Upper lobe of right lung (tissue), 1 donor: ENCODE results near the gene FEM1B. TPM values are rescaled to one million over a fixed set of nuclear protein-coding genes. Genes with fewer than 3 reads are reported as not detected.

Experiments used
- ATAC-seq: fragments of 200-7000 bp; cut with Tn5 transposase; one replicate; pipeline ENCODE4 v1.9.1; 2020; ENCODE audit warnings: mild to moderate bottlenecking, moderate library complexity
- DNase-seq: peaks from one replicate; pipeline ENCODE4 v3.0.0-alpha.2; 2020
- H3K27ac ChIP-seq: fragments of 200-600 bp; one replicate; pipeline ENCODE4 v1.8.0; 2022
- H3K27me3 ChIP-seq: fragments of 200-600 bp; one replicate; pipeline ENCODE4 v1.8.0; 2022; ENCODE audit warnings: mild to moderate bottlenecking
- H3K36me3 ChIP-seq: fragments of 200-600 bp; one replicate; pipeline ENCODE4 v1.8.0; 2022
- H3K4me1 ChIP-seq: fragments of 200-600 bp; one replicate; pipeline ENCODE4 v1.8.0; 2022
- H3K4me3 ChIP-seq: fragments of 200-600 bp; one replicate; pipeline ENCODE4 v1.8.0; 2022; ENCODE audit warnings: mild to moderate bottlenecking
- H3K9me3 ChIP-seq: fragments of 200-600 bp; one replicate; pipeline ENCODE4 v1.8.0; 2022
- intact Hi-C: fragments of 100-400 bp; cut with DNase I; formaldehyde crosslinking; loops from one replicate; pipeline ENCODE4 v1.11.0; 2022
- total RNA-seq: library from RNA; stranded (reverse); fragmentation: NEBNext Ultra II Directional; extraction: Animal tissue kit (Norgen Biotek cat#: 25700); gene quantifications from one replicate; pipeline ENCODE4 v1.2.1, GENCODE V29; 2021
- TF ChIP-seq, protein P1 (sequence below): fragments of 200-600 bp; IDR thresholded peaks from one replicate; pipeline ENCODE4 v1.8.0; 2022; ENCODE audit warnings: antibody characterized with exemption
- donor health status: DM: no; HTN: yes; CAD: no; lungs with severe emphysema.

Gene FEM1B
- total RNA-seq, 1 donor from 2014 or later = 42.3 TPM

DNA sequence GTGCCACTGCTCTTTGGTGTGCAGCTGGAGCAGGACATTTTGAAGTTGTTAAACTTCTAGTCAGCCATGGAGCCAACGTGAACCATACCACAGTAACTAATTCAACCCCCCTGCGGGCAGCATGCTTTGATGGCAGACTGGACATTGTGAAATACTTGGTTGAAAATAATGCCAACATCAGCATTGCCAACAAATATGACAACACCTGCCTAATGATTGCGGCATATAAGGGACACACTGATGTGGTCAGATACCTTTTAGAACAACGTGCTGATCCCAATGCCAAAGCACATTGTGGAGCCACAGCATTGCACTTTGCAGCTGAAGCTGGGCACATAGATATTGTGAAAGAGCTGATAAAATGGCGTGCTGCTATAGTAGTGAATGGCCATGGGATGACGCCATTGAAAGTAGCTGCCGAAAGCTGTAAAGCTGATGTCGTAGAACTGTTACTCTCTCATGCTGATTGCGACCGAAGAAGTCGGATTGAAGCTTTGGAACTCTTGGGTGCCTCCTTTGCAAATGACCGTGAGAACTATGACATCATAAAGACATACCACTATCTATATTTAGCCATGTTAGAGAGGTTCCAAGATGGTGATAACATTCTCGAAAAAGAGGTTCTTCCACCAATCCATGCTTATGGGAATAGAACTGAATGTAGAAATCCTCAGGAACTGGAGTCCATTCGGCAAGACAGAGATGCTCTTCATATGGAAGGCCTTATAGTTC, 12.2 kb downstream of the FEM1B start:
- no peaks in the 10 kb centered on the region for H3K27me3 ChIP-seq
- H3K9me3 ChIP-seq = no peaks in the 10 kb centered on the region
- H3K27ac ChIP-seq = no peak overlapping the region
- TF ChIP-seq, protein P1, sequence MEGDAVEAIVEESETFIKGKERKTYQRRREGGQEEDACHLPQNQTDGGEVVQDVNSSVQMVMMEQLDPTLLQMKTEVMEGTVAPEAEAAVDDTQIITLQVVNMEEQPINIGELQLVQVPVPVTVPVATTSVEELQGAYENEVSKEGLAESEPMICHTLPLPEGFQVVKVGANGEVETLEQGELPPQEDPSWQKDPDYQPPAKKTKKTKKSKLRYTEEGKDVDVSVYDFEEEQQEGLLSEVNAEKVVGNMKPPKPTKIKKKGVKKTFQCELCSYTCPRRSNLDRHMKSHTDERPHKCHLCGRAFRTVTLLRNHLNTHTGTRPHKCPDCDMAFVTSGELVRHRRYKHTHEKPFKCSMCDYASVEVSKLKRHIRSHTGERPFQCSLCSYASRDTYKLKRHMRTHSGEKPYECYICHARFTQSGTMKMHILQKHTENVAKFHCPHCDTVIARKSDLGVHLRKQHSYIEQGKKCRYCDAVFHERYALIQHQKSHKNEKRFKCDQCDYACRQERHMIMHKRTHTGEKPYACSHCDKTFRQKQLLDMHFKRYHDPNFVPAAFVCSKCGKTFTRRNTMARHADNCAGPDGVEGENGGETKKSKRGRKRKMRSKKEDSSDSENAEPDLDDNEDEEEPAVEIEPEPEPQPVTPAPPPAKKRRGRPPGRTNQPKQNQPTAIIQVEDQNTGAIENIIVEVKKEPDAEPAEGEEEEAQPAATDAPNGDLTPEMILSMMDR = no peak
- ATAC-seq (no peak), DNase-seq (no peak)
- H3K4me3 ChIP-seq = no peak overlapping the region
- H3K36me3 ChIP-seq = peaks cover 51% of the 10 kb centered on the region
- H3K4me1 ChIP-seq = peaks cover 29% of the 10 kb centered on the region
- intact Hi-C loops = no loop called here

DNA sequence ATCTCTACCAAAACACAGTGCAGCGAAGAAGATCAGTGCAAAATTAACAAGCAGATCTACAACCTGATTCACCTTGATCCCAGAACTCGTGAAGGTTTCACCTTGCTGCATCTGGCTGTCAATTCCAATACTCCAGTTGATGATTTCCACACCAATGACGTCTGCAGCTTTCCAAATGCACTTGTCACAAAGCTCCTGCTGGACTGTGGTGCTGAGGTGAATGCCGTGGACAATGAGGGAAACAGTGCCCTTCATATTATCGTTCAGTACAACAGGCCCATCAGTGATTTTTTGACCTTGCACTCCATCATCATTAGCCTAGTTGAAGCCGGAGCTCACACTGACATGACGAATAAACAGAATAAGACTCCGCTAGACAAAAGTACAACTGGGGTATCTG, 13.2 kb downstream of the FEM1B start:
- intact Hi-C loops = no loop called here
- Histone ChIP-seq H3K4me1 (peaks cover 27% of the 10 kb centered on the region), H3K27me3 (no peaks in the 10 kb centered on the region), H3K9me3 (no peaks in the 10 kb centered on the region), H3K4me3 (no peak overlapping the region), H3K27ac (no peak overlapping the region), H3K36me3 (peaks cover 43% of the 10 kb centered on the region)
- no peak for ATAC-seq
- TF ChIP-seq, protein P1 = no peak
- no peak for DNase-seq

DNA sequence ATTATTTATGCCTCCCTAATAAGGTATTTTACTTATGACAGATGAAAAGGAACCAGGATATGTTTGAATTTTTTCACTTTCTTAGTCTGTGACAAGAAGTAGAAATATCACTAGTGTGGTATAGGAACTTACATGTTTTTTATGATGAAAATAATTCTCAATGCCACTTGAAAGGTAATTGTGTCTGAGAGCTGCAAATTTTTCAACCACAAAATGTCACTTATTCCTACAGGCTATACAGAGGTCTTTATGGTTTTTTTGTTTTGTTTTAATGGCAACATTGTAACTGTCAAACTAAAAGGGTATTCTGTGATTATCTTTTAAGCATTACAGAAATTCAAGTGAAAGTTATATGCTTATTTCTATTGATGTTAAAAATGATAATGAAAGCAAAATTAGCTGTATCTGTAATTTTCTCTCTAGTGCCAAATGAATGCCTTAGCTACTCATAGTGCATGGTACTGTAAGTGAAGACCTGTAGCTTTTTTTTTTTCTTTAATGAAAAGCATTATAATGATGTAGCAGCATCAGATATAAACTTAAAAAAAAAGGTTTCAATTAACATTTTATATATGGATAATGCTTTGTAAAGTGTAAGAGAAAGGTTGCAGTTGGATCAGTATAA, 14.7 kb downstream of the FEM1B start:
- peaks cover 27% of the 10 kb centered on the region for H3K4me1 ChIP-seq
- no peak for ATAC-seq

DNA sequence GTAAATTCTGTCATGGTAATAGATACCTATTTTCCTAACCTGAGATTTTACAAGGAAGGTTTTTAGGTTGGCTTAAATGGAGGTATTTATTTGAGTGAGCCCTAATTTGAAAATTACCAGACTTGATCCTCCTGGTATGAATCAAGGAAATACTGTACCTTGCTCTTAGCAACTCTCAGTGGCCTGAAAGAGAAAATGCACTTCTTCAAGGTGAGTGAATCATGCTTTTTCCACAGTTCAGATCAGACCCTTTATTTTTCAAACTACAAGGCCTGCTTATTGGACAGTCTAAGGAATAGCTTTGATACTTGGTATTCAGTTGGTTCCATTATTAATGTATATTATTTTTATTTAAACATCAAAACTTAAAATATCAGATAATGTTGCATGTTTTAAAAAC, 15.4 kb downstream of the FEM1B start:
- H3K4me1 ChIP-seq = peaks cover 27% of the 10 kb centered on the region
- H3K27me3 ChIP-seq = no peaks in the 10 kb centered on the region
- H3K4me3 ChIP-seq = no peak overlapping the region
- DNase-seq (no peak), ATAC-seq (no peak)
- H3K36me3 ChIP-seq = peaks cover 48% of the 10 kb centered on the region
- H3K27ac ChIP-seq = no peak overlapping the region
- no peaks in the 10 kb centered on the region for H3K9me3 ChIP-seq
- TF ChIP-seq, protein P1 = no peak
- intact Hi-C loops = no loop called here

More for the DNA sequence above, 14.7 kb downstream of the FEM1B start:
- H3K27me3 ChIP-seq = no peaks in the 10 kb centered on the region
- DNase-seq = no peak
- no peak overlapping the region for H3K4me3 ChIP-seq
- TF ChIP-seq, protein P1 = no peak
- H3K27ac ChIP-seq = no peak overlapping the region
- intact Hi-C loops = no loop called here
- no peaks in the 10 kb centered on the region for H3K9me3 ChIP-seq
- H3K36me3 ChIP-seq = peaks cover 48% of the 10 kb centered on the region

DNA sequence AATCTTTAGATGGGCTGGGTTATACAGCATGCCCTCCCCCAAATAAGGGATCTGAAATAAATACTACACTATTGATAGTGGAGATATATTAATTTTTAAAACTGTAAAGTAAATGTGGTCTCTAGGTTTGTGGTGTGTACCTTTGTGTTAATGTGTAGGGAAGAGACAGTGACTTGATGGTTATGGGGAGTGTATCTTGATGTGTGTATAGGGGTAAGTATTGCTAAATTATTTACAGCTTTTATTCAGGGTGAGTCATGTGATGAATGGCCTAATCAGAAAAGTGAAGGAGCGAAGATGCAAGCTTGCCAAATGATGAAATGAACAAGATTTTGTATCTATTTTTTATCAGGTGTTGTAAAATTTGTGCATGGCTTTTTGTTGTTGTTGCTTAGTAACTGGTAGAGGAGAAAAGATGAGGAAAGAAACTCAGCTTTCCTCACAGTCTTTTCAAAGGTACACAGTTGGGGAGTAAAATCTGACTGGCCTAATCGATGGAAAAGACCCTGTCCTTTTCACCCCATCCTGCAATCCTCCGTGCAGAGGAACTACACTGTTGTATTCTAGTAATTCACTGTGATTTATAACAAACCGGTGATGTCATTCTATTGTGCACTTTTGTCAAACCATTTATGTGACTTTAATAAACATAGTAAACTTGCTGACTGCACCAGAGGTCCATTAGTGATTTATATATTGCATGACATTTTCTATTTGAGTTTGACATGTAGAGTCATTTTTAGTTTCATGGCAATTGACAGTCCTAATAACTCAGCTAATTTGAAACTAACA, 17.7 kb downstream of the FEM1B start:
- DNase-seq = no peak
- Histone ChIP-seq H3K27ac (no peak overlapping the region), H3K9me3 (no peaks in the 10 kb centered on the region), H3K27me3 (no peaks in the 10 kb centered on the region), H3K4me1 (peaks cover 36% of the 10 kb centered on the region), H3K36me3 (peaks cover 38% of the 10 kb centered on the region), H3K4me3 (no peak overlapping the region)
- ATAC-seq = peak; percentile 23
- intact Hi-C loops = no loop called here
- TF ChIP-seq, protein P1 = no peak
